HepG2 (cell line): ENCODE data around the gene SMAD1. TPM values are rescaled to one million over a fixed set of nuclear protein-coding genes. Genes with fewer than 3 reads are reported as not detected.

ENCODE experiments used
- AHDC1 ChIP-seq: sonication (generic); formaldehyde crosslinking; IDR thresholded peaks from 2 replicates; pipeline ENCODE4 v1.5.1; 2020; ENCODE audit warnings: mild to moderate bottlenecking, missing genetic modification reagents, borderline replicate concordance
- AKNA ChIP-seq: sonication (generic); formaldehyde crosslinking; IDR thresholded peaks from 2 replicates; pipeline ENCODE4 v1.4.0; 2020; ENCODE audit warnings: missing genetic modification reagents, borderline replicate concordance
- HOXA5 ChIP-seq: sonication (generic); formaldehyde crosslinking; IDR thresholded peaks from 2 replicates; pipeline ENCODE4 v1.4.0; 2020; ENCODE audit warnings: missing genetic modification reagents
- KLF11 ChIP-seq: IDR thresholded peaks from 2 replicates; pipeline ENCODE4 v1.6.1; 2016; ENCODE audit warnings: missing compliant biosample characterization
- MAX ChIP-seq: IDR thresholded peaks from 2 replicates; pipeline ENCODE4 v1.6.1; 2012; ENCODE audit warnings: inconsistent platforms
- NR2F2 ChIP-seq: IDR thresholded peaks from 2 replicates; pipeline ENCODE4 v1.6.1; 2012; ENCODE audit warnings: low read depth, inconsistent platforms, borderline replicate concordance
- SKIL ChIP-seq: sonication (generic); formaldehyde crosslinking; IDR thresholded peaks from 2 replicates; pipeline ENCODE4 v1.8.0; 2022; ENCODE audit warnings: missing genetic modification reagents, mild to moderate bottlenecking, moderate library complexity, borderline replicate concordance
- ZFP91 ChIP-seq: sonication (generic); formaldehyde crosslinking; IDR thresholded peaks from 2 replicates; pipeline ENCODE4 v1.9.0; 2022; ENCODE audit warnings: missing genetic modification reagents, mild to moderate bottlenecking, borderline replicate concordance
- ZNF333 ChIP-seq: sonication (generic); formaldehyde crosslinking; IDR thresholded peaks from 2 replicates; pipeline ENCODE4 v1.4.0; 2020; ENCODE audit warnings: mild to moderate bottlenecking, missing genetic modification reagents, borderline replicate concordance
- ZNF556 ChIP-seq: sonication (generic); formaldehyde crosslinking; IDR thresholded peaks from 2 replicates; pipeline ENCODE4 v1.4.0; 2020; ENCODE audit warnings: mild to moderate bottlenecking, missing genetic modification reagents, borderline replicate concordance
- polyA plus RNA-seq, 8 experiments: library from polyadenylated mRNA; depleted of rRNA in 3 of 8; stranded (reverse) in 7 of 8; unstranded in 1 of 8; fragments of >200 nt; fragmentation: Illumina TruSeq in 4 of 8; extraction: Trizol in 4 of 8; gene quantifications; 2 replicates each; pipeline versions ENCODE4 v1.2.1 to v1.2.3, GENCODE V29; 2011 to 2016; ENCODE audit warnings: low read depth in 4 of 8, missing spikeins in 1 of 8, mixed read lengths in 1 of 8; ENCODE audit not compliant: insufficient read depth in 1 of 8
- total RNA-seq, 5 experiments: library from RNA; depleted of rRNA; stranded (reverse); fragments of >200 nt; fragmentation: Illumina TruSeq; extraction: Trizol; gene quantifications; 2 replicates each; pipeline ENCODE4 v1.2.3, GENCODE V29; 2016; ENCODE audit warnings: low read depth in 1 of 5

The SMAD1 gene
- total and polyA plus RNA-seq, 2 of the 13 experiments (the other 11 are each of a cell fraction or from before 2014, with no cell fraction given), result 12.7 to 16.6 TPM

- TF ChIP-seq AKNA (CRISPR knock-in tag), result no peak
- no peak for TF ChIP-seq ZFP91 (CRISPR knock-in tag)
- TF ChIP-seq ZNF333 (CRISPR knock-in tag), result no peak
- no peak for TF ChIP-seq AHDC1 (CRISPR knock-in tag)
- TF ChIP-seq ZNF556 (CRISPR knock-in tag), result no peak
- no peak for TF ChIP-seq MAX
- no peak for TF ChIP-seq HOXA5
- TF ChIP-seq SKIL (CRISPR knock-in tag), result no peak
- TF ChIP-seq NR2F2, result no peak
- TF ChIP-seq KLF11 (CRISPR knock-in tag), result no peak
Measured at GRCh38 chr4:145580906-145581305, 99.3 kb downstream of the SMAD1 start (continued).
